Measurements from ENCODE around the gene DLG1.

- no peak for TF ChIP-seq POLR2AphosphoS5 (IDR thresholded peaks at IDR 0.05; ENCODE audit: low read depth, low read length)
- no peak for TF ChIP-seq CTCF (IDR thresholded peaks at IDR 0.05)
These were observed 114.8 kb downstream of the DLG1 start for GRCh38 chr3:197183582-197183981.
